Activated naive CD8-positive, alpha-beta T cell treated with anti-CD3 and anti-CD28 coated beads, Interleukin-2, amount 10 ng/mL, durations not matched to agents 7 days and 5 days (primary cell): ENCODE results near the gene EIF2AK3. TPM values are rescaled to one million over a fixed set of nuclear protein-coding genes. Genes with fewer than 3 reads are reported as not detected.
"Not testable (repeated sequence)": the region's sequence is repeated elsewhere in the genome, so short reads cannot be mapped to it uniquely, and the experiment has no call there.

Experiments used
- ATAC-seq: fragments of 150-1000 bp; cut with Tn5 transposase; one replicate; pipeline ENCODE4 v1.10.0; 2021; ENCODE audit warnings: low read depth, moderate library complexity
- POLR2A ChIA-PET: fragments of 350-600 bp; sonication (Branson Sonifier 250); formaldehyde crosslinking; loops from one replicate; lab custom pipeline; 2021; ENCODE audit warnings: antibody characterized with exemption; lab: Charles Lee
- DNase-seq: peaks from one replicate; pipeline ENCODE4 v3.0.0; 2021
- H3K27ac Mint-ChIP-seq: one replicate; pipeline ENCODE4 v1.8.0; 2022; ENCODE audit warnings: mild to moderate bottlenecking, mixed read lengths
- H3K27me3 Mint-ChIP-seq: one replicate; pipeline ENCODE4 v1.8.0; 2022; ENCODE audit warnings: mild to moderate bottlenecking, moderate library complexity, mixed read lengths
- H3K36me3 Mint-ChIP-seq: one replicate; pipeline ENCODE4 v1.8.0; 2021; ENCODE audit warnings: mild to moderate bottlenecking, mixed read lengths
- H3K4me1 Mint-ChIP-seq: one replicate; pipeline ENCODE4 v1.8.0; 2021; ENCODE audit warnings: mixed read lengths
- H3K4me3 Mint-ChIP-seq: one replicate; pipeline ENCODE4 v1.8.0; 2022; ENCODE audit warnings: mild to moderate bottlenecking, moderate library complexity, mixed read lengths
- H3K9me3 Mint-ChIP-seq: one replicate; pipeline ENCODE4 v1.8.0; 2021; ENCODE audit warnings: mixed read lengths
- total RNA-seq, 2 experiments: library from RNA; stranded (reverse); gene quantifications; one replicate each; pipeline ENCODE4 v1.2.3, GENCODE V29; 2021

The EIF2AK3 gene
- total RNA-seq, 2 experiments from 2014 or later, result 18.4 to 19.5 TPM

- POLR2A ChIA-PET, result interaction anchor here (0.7 to 1.4 kb wide), 4 partner anchors 14 to 65 kb away, joined by 3 to 4 read pairs (median 3); partner anchors contain the start of gene RPIA
- Mint-ChIP-seq H3K9me3 (no peaks in the 10 kb centered on the region), H3K27me3 (peaks cover 5% of the 10 kb centered on the region), H3K4me3 (peak overlapping the region; percentile 94), H3K27ac (peak overlapping the region; percentile 86), H3K36me3 (peaks cover 1% of the 10 kb centered on the region), H3K4me1 (peaks cover 16% of the 10 kb centered on the region)
- peak; percentile 75 for DNase-seq
- no peak for ATAC-seq
Observed at GRCh38 chr2:88626171-88627054, 851 bp downstream of the EIF2AK3 start.

- Mint-ChIP-seq H3K9me3 (no peaks in the 10 kb centered on the region), H3K4me1 (peaks cover 21% of the 10 kb centered on the region), H3K27me3 (no peaks in the 10 kb centered on the region), H3K27ac (no peak overlapping the region), H3K36me3 (peaks cover 6% of the 10 kb centered on the region), H3K4me3 (no peak overlapping the region)
- DNase-seq (no peak), ATAC-seq (no peak)
- POLR2A ChIA-PET, result no interaction called here
Observed at GRCh38 chr2:88624477-88624876, 2.8 kb downstream of the EIF2AK3 start.

- H3K36me3 Mint-ChIP-seq, H3K9me3 Mint-ChIP-seq, H3K4me3 Mint-ChIP-seq, H3K27ac Mint-ChIP-seq, DNase-seq, H3K27me3 Mint-ChIP-seq, ATAC-seq, POLR2A ChIA-PET: not testable (repeated sequence)
- H3K4me1 Mint-ChIP-seq, result peaks cover 20% of the 10 kb centered on the region
Observed at GRCh38 chr2:88623831-88624465, 3.3 kb downstream of the EIF2AK3 start.

GRCh38 chr2:88622307-88622706, 5.0 kb downstream of the EIF2AK3 start:
- no peaks in the 10 kb centered on the region for H3K9me3 Mint-ChIP-seq
- H3K36me3 Mint-ChIP-seq, result peaks cover 8% of the 10 kb centered on the region
- no peaks in the 10 kb centered on the region for H3K27me3 Mint-ChIP-seq
- ATAC-seq (no peak), DNase-seq (no peak)
- no peak overlapping the region for H3K4me3 Mint-ChIP-seq
- peaks cover 23% of the 10 kb centered on the region for H3K4me1 Mint-ChIP-seq
- H3K27ac Mint-ChIP-seq, result no peak overlapping the region
- POLR2A ChIA-PET, result no interaction called here

- Mint-ChIP-seq H3K4me3 (no peak overlapping the region), H3K9me3 (no peaks in the 10 kb centered on the region), H3K27me3 (no peaks in the 10 kb centered on the region), H3K36me3 (peaks cover 14% of the 10 kb centered on the region), H3K27ac (no peak overlapping the region), H3K4me1 (peaks cover 28% of the 10 kb centered on the region)
- DNase-seq (no peak), ATAC-seq (no peak)
- POLR2A ChIA-PET, result no interaction called here
Observed at GRCh38 chr2:88621432-88621831, 5.8 kb downstream of the EIF2AK3 start.

GRCh38 chr2:88620015-88620414, 7.2 kb downstream of the EIF2AK3 start:
- no peak overlapping the region for H3K27ac Mint-ChIP-seq
- ATAC-seq (no peak), DNase-seq (no peak)
- no peak overlapping the region for H3K4me3 Mint-ChIP-seq
- H3K4me1 Mint-ChIP-seq, result peaks cover 23% of the 10 kb centered on the region
- no peaks in the 10 kb centered on the region for H3K27me3 Mint-ChIP-seq
- H3K36me3 Mint-ChIP-seq, result peaks cover 14% of the 10 kb centered on the region
- POLR2A ChIA-PET, result no interaction called here
- H3K9me3 Mint-ChIP-seq, result no peaks in the 10 kb centered on the region

GRCh38 chr2:88615822-88616221, 11.4 kb downstream of the EIF2AK3 start:
- no peak for ATAC-seq
- POLR2A ChIA-PET, result no interaction called here
- peaks cover 16% of the 10 kb centered on the region for H3K36me3 Mint-ChIP-seq

GRCh38 chr2:88614497-88615157, 12.6 kb downstream of the EIF2AK3 start:
- peaks cover 15% of the 10 kb centered on the region for H3K4me1 Mint-ChIP-seq
- H3K4me3 Mint-ChIP-seq, result no peak overlapping the region
- POLR2A ChIA-PET, result no interaction called here
- no peak overlapping the region for H3K27ac Mint-ChIP-seq
- peaks cover 11% of the 10 kb centered on the region for H3K36me3 Mint-ChIP-seq
- DNase-seq, result no peak
- no peaks in the 10 kb centered on the region for H3K9me3 Mint-ChIP-seq
- peak; percentile 36 for ATAC-seq
- H3K27me3 Mint-ChIP-seq, result no peaks in the 10 kb centered on the region

More at GRCh38 chr2:88615822-88616221, 11.4 kb downstream of the EIF2AK3 start:
- no peak overlapping the region for H3K4me3 Mint-ChIP-seq
- peaks cover 19% of the 10 kb centered on the region for H3K4me1 Mint-ChIP-seq
- no peaks in the 10 kb centered on the region for H3K9me3 Mint-ChIP-seq
- H3K27me3 Mint-ChIP-seq, result no peaks in the 10 kb centered on the region
- DNase-seq, result no peak
- H3K27ac Mint-ChIP-seq, result no peak overlapping the region

- POLR2A ChIA-PET, result no interaction called here
- ATAC-seq (no peak), DNase-seq (no peak)
- Mint-ChIP-seq H3K4me1 (peaks cover 12% of the 10 kb centered on the region), H3K27ac (no peak overlapping the region), H3K27me3 (no peaks in the 10 kb centered on the region), H3K9me3 (no peaks in the 10 kb centered on the region), H3K4me3 (no peak overlapping the region), H3K36me3 (peaks cover 11% of the 10 kb centered on the region)
Observed at GRCh38 chr2:88613921-88614320, 13.3 kb downstream of the EIF2AK3 start.

- H3K27ac Mint-ChIP-seq, result no peak overlapping the region
Observed at GRCh38 chr2:88608184-88608583, 19.1 kb downstream of the EIF2AK3 start.

GRCh38 chr2:88607416-88607815, 19.8 kb downstream of the EIF2AK3 start:
- no peaks in the 10 kb centered on the region for H3K9me3 Mint-ChIP-seq
- H3K4me1 Mint-ChIP-seq, result peaks cover 9% of the 10 kb centered on the region
- POLR2A ChIA-PET, result no interaction called here
- no peaks in the 10 kb centered on the region for H3K27me3 Mint-ChIP-seq
- H3K36me3 Mint-ChIP-seq, result peaks cover 9% of the 10 kb centered on the region
- no peak overlapping the region for H3K4me3 Mint-ChIP-seq
- DNase-seq (no peak), ATAC-seq (no peak)
- no peak overlapping the region for H3K27ac Mint-ChIP-seq

More at GRCh38 chr2:88608184-88608583, 19.1 kb downstream of the EIF2AK3 start:
- Mint-ChIP-seq H3K36me3 (peaks cover 9% of the 10 kb centered on the region), H3K4me3 (no peak overlapping the region), H3K27me3 (no peaks in the 10 kb centered on the region), H3K4me1 (peaks cover 8% of the 10 kb centered on the region), H3K9me3 (no peaks in the 10 kb centered on the region)
- no peak for ATAC-seq
- DNase-seq, result no peak
- POLR2A ChIA-PET, result no interaction called here

- H3K36me3 Mint-ChIP-seq, result peaks cover 7% of the 10 kb centered on the region
- H3K4me1 Mint-ChIP-seq, result peaks cover 9% of the 10 kb centered on the region
- no peak overlapping the region for H3K27ac Mint-ChIP-seq
- DNase-seq (no peak), ATAC-seq (no peak)
- H3K9me3 Mint-ChIP-seq, result no peaks in the 10 kb centered on the region
- POLR2A ChIA-PET, result no interaction called here
- H3K4me3 Mint-ChIP-seq, result no peak overlapping the region
- no peaks in the 10 kb centered on the region for H3K27me3 Mint-ChIP-seq
Observed at GRCh38 chr2:88606371-88607030, 20.8 kb downstream of the EIF2AK3 start.

GRCh38 chr2:88603146-88603545, 24.1 kb downstream of the EIF2AK3 start:
- ATAC-seq (no peak), DNase-seq (no peak)
- POLR2A ChIA-PET, result no interaction called here
- peaks cover 7% of the 10 kb centered on the region for H3K36me3 Mint-ChIP-seq
- peaks cover 18% of the 10 kb centered on the region for H3K4me1 Mint-ChIP-seq
- H3K4me3 Mint-ChIP-seq, result no peak overlapping the region
- H3K9me3 Mint-ChIP-seq, result no peaks in the 10 kb centered on the region
- H3K27me3 Mint-ChIP-seq, result no peaks in the 10 kb centered on the region
- H3K27ac Mint-ChIP-seq, result no peak overlapping the region
